Measurements from ENCODE around the gene USP24.
"Not testable (repeated sequence)": the region's sequence is repeated elsewhere in the genome, so short reads cannot be mapped to it uniquely, and the experiment has no call there.

DNA sequence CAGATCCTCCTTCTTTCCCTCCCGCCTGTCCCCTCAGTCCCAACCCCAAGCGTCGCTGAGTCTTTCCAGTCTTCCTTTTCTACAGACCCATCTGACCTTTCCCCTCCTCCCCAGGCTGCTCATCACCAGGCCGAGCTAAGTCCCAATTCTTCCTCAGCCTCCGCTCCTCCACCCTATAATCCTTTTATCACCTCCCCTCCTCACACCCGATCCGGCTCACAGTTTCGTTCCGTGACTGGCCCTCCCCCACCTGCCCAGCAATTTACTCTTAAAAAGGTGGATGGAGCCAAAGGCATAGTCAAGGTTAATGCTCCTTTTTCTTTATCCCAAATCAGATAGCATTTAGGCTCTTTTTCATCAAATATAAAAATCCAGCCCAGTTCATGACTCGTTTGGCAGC, 191.0 kb downstream of the USP24 start:
- TF ChIP-seq, protein P1, sequence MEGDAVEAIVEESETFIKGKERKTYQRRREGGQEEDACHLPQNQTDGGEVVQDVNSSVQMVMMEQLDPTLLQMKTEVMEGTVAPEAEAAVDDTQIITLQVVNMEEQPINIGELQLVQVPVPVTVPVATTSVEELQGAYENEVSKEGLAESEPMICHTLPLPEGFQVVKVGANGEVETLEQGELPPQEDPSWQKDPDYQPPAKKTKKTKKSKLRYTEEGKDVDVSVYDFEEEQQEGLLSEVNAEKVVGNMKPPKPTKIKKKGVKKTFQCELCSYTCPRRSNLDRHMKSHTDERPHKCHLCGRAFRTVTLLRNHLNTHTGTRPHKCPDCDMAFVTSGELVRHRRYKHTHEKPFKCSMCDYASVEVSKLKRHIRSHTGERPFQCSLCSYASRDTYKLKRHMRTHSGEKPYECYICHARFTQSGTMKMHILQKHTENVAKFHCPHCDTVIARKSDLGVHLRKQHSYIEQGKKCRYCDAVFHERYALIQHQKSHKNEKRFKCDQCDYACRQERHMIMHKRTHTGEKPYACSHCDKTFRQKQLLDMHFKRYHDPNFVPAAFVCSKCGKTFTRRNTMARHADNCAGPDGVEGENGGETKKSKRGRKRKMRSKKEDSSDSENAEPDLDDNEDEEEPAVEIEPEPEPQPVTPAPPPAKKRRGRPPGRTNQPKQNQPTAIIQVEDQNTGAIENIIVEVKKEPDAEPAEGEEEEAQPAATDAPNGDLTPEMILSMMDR (optimal IDR thresholded peaks at IDR 0.05 in 1 of 3, IDR thresholded peaks at IDR 0.05 in 1 of 3, conservative IDR thresholded peaks at IDR 0.05 in 1 of 3; ENCODE audit: extremely low read depth in 1 of 3, insufficient read depth in 2 of 3, low read length in 3 of 3) = not testable (repeated sequence)
- TF ChIP-seq EZH2 (IDR thresholded peaks at IDR 0.05; ENCODE audit: low read length) = not testable (repeated sequence)

Data from keratinocyte (primary cell).